Stimulated activated CD8-positive, alpha-beta memory T cell treated with anti-CD3 and anti-CD28 coated beads, Interleukin-7, amount 100 ng/mL, for 24 hours (primary cell): ENCODE data around the gene IRX3.

Source experiments
- DNase-seq: peaks from one replicate; pipeline ENCODE4 v3.0.0-alpha.2; 2020; ENCODE audit warnings: low read depth

Gene IRX3

GRCh38 chr16:54286366-54287130 lies at the start of gene IRX3:
Gene IRX3, minus strand, starts transcription at chr16:54286787. Its CDS starts 737 bp downstream, at chr16:54286050.
- DNase-seq = no peak

GRCh38 chr16:54335230-54335629 lies 48.6 kb upstream of the IRX3 start:
- DNase-seq = no peak

GRCh38 chr16:54334208-54334607 lies 47.6 kb upstream of the IRX3 start:
- DNase-seq = no peak

GRCh38 chr16:54331241-54332002 lies 44.8 kb upstream of the IRX3 start:
- DNase-seq = no peak

GRCh38 chr16:54327609-54328008 lies 41.0 kb upstream of the IRX3 start:
- no peak for DNase-seq

GRCh38 chr16:54326266-54326662 lies 39.7 kb upstream of the IRX3 start:
- no peak for DNase-seq

GRCh38 chr16:54325616-54326265 lies 39.2 kb upstream of the IRX3 start:
- no peak for DNase-seq

- no peak for DNase-seq
Measured at GRCh38 chr16:54324716-54325115, 38.1 kb upstream of the IRX3 start.

GRCh38 chr16:54320697-54321340 lies 34.2 kb upstream of the IRX3 start:
- DNase-seq = no peak

GRCh38 chr16:54318941-54319340 lies 32.4 kb upstream of the IRX3 start:
- no peak for DNase-seq

- no peak for DNase-seq
Measured at GRCh38 chr16:54317101-54317611, 30.6 kb upstream of the IRX3 start.

- no peak for DNase-seq
Measured at GRCh38 chr16:54316095-54316889, 29.7 kb upstream of the IRX3 start.

GRCh38 chr16:54313789-54314188 lies 27.2 kb upstream of the IRX3 start:
- no peak for DNase-seq

- no peak for DNase-seq
Measured at GRCh38 chr16:54312502-54312991, 26.0 kb upstream of the IRX3 start.

- no peak for DNase-seq
Measured at GRCh38 chr16:54309341-54309740, 22.8 kb upstream of the IRX3 start.

GRCh38 chr16:54305080-54305479 lies 18.5 kb upstream of the IRX3 start:
- no peak for DNase-seq

- no peak for DNase-seq
Measured at GRCh38 chr16:54303613-54304012, 17.0 kb upstream of the IRX3 start.

- no peak for DNase-seq
Measured at GRCh38 chr16:54297154-54297553, 10.6 kb upstream of the IRX3 start.

GRCh38 chr16:54296543-54296942 lies 10.0 kb upstream of the IRX3 start:
- DNase-seq = no peak

GRCh38 chr16:54291656-54292487 lies 5.3 kb upstream of the IRX3 start:
- DNase-seq = no peak
